H9 (cell line): ENCODE measurements around the gene PCSK1. TPM values are rescaled to one million over a fixed set of nuclear protein-coding genes. Genes with fewer than 3 reads are reported as not detected.
A peak's percentile ranks its signal among the peaks of the same experiment; 100 is the strongest.

Experiments
- DNase-seq: peaks from one replicate; pipeline ENCODE4 v3.0.0-alpha.2; 2017
- H2AFZ ChIP-seq: one replicate; pipeline ENCODE4 v1.6.1; 2013; ENCODE audit warnings: mild to moderate bottlenecking, low read length, control low read depth, moderate library complexity
- H2AK5ac ChIP-seq: 2 replicates; pipeline ENCODE4 v1.6.1; 2013; ENCODE audit warnings: low read length, control low read depth, mixed read lengths; ENCODE audit not compliant: insufficient read length
- H2BK120ac ChIP-seq: one replicate; pipeline ENCODE4 v1.6.1; 2013; ENCODE audit warnings: low read depth, mild to moderate bottlenecking, low read length, control low read depth, inconsistent platforms; ENCODE audit not compliant: poor library complexity, severe bottlenecking
- H2BK12ac ChIP-seq: 2 replicates; pipeline ENCODE4 v1.6.1; 2013; ENCODE audit warnings: low read length, control low read depth, mixed read lengths, low read depth; ENCODE audit not compliant: insufficient read length
- H2BK15ac ChIP-seq: 2 replicates; pipeline ENCODE4 v1.6.1; 2013; ENCODE audit warnings: low read depth, low read length, control low read depth
- H2BK20ac ChIP-seq: one replicate; pipeline ENCODE4 v1.6.1; 2013; ENCODE audit warnings: low read depth, mild to moderate bottlenecking, low read length, control low read depth, inconsistent platforms; ENCODE audit not compliant: poor library complexity, severe bottlenecking
- H2BK5ac ChIP-seq: 2 replicates; pipeline ENCODE4 v1.6.1; 2013; ENCODE audit warnings: low read length, control low read depth, mixed read lengths; ENCODE audit not compliant: insufficient read length
- H3K14ac ChIP-seq: 2 replicates; pipeline ENCODE4 v1.6.1; 2013; ENCODE audit warnings: low read length, control low read depth; ENCODE audit not compliant: insufficient read depth
- H3K18ac ChIP-seq: 2 replicates; pipeline ENCODE4 v1.6.1; 2013; ENCODE audit warnings: low read depth, mild to moderate bottlenecking, mixed read lengths, low read length, control low read depth; ENCODE audit not compliant: insufficient read length
- H3K23ac ChIP-seq: 2 replicates; pipeline ENCODE4 v1.6.1; 2013; ENCODE audit warnings: low read length, control low read depth, mixed read lengths, low read depth; ENCODE audit not compliant: insufficient read length
- H3K23me2 ChIP-seq: 2 replicates; pipeline ENCODE4 v1.6.1; 2013; ENCODE audit warnings: low read depth, mild to moderate bottlenecking, mixed read lengths, low read length, control low read depth; ENCODE audit not compliant: insufficient read length, poor library complexity, severe bottlenecking
- H3K27ac ChIP-seq: 2 replicates; pipeline ENCODE4 v1.5.1; 2013; ENCODE audit warnings: low read length, control low read depth, mixed read lengths, low read depth; ENCODE audit not compliant: insufficient read length
- H3K27me3 ChIP-seq: 2 replicates; pipeline ENCODE4 v1.6.1; 2013; ENCODE audit warnings: low read length, control low read depth, inconsistent platforms; ENCODE audit not compliant: insufficient read depth
- H3K4ac ChIP-seq: 2 replicates; pipeline ENCODE4 v1.6.1; 2013; ENCODE audit warnings: low read depth, mild to moderate bottlenecking, control low read depth, inconsistent platforms, low read length, moderate library complexity
- H3K4me1 ChIP-seq: 2 replicates; pipeline ENCODE4 v1.6.1; 2013; ENCODE audit warnings: low read length, control low read depth, inconsistent platforms; ENCODE audit not compliant: insufficient read depth
- H3K4me2 ChIP-seq: 2 replicates; pipeline ENCODE4 v1.6.1; 2013; ENCODE audit warnings: low read length, control low read depth, mixed read lengths; ENCODE audit not compliant: insufficient read length, insufficient read depth
- H3K56ac ChIP-seq: 2 replicates; pipeline ENCODE4 v1.6.1; 2013; ENCODE audit warnings: low read depth, mild to moderate bottlenecking, mixed read lengths, low read length, control low read depth; ENCODE audit not compliant: insufficient read length
- H3K79me1 ChIP-seq: 2 replicates; pipeline ENCODE4 v1.6.1; 2013; ENCODE audit warnings: low read depth, mild to moderate bottlenecking, moderate library complexity, low read length, control low read depth, inconsistent platforms; ENCODE audit not compliant: insufficient read depth, poor library complexity, severe bottlenecking
- H3K79me2 ChIP-seq: 2 replicates; pipeline ENCODE4 v1.6.1; 2013; ENCODE audit warnings: low read length, control low read depth, inconsistent platforms; ENCODE audit not compliant: insufficient read depth
- H3K9ac ChIP-seq: 2 replicates; pipeline ENCODE4 v1.6.1; 2013; ENCODE audit warnings: low read length, control low read depth, mixed read lengths; ENCODE audit not compliant: insufficient read length; ENCODE audit errors: extremely low read depth
- H3K9me3 ChIP-seq: one replicate; pipeline ENCODE4 v1.6.1; 2013; ENCODE audit warnings: low read depth, low read length, inconsistent platforms; ENCODE audit not compliant: control insufficient read depth
- H3T11ph ChIP-seq: one replicate; pipeline ENCODE4 v1.6.1; 2013; ENCODE audit warnings: mild to moderate bottlenecking, low read length, control low read depth, inconsistent platforms
- H4K20me1 ChIP-seq: one replicate; pipeline ENCODE4 v1.6.1; 2013; ENCODE audit not compliant: control insufficient read depth, insufficient read length, insufficient read depth
- H4K5ac ChIP-seq: 2 replicates; pipeline ENCODE4 v1.6.1; 2013; ENCODE audit warnings: low read depth, mild to moderate bottlenecking, mixed read lengths, low read length, control low read depth; ENCODE audit not compliant: insufficient read length
- H4K8ac ChIP-seq: replicated peaks from 2 replicates; pipeline ENCODE4 v1.6.1; 2013; ENCODE audit warnings: low read length, control low read depth, mixed read lengths, low read depth; ENCODE audit not compliant: insufficient read length
- H4K91ac ChIP-seq: 2 replicates; pipeline ENCODE4 v1.6.1; 2013; ENCODE audit warnings: low read depth, mild to moderate bottlenecking, moderate library complexity, mixed read lengths, low read length, control low read depth; ENCODE audit not compliant: insufficient read length
- H3K27ac Mint-ChIP-seq, 3 experiments: 2 replicates in 2 of 3; 3 replicates in 1 of 3; pipeline ENCODE4 v1.8.0; 2020 to 2021; ENCODE audit warnings: mixed read lengths in 3 of 3, mild to moderate bottlenecking in 1 of 3, moderate library complexity in 1 of 3
- H3K27me3 Mint-ChIP-seq: 2 replicates; pipeline ENCODE4 v1.8.0; 2021; ENCODE audit warnings: low read depth, mild to moderate bottlenecking, moderate library complexity, mixed read lengths
- H3K36me3 Mint-ChIP-seq, 3 experiments: 2 replicates in 2 of 3; 3 replicates in 1 of 3; pipeline ENCODE4 v1.8.0; 2020 to 2021; ENCODE audit warnings: low read depth in 3 of 3, mixed read lengths in 3 of 3; ENCODE audit not compliant: insufficient read depth in 1 of 3
- H3K4me1 Mint-ChIP-seq, 2 experiments: 2 replicates each; pipeline ENCODE4 v1.8.0; 2020; ENCODE audit warnings: mixed read lengths in 2 of 2
- H3K4me3 Mint-ChIP-seq, 2 experiments: 2 replicates in 1 of 2; 3 replicates in 1 of 2; pipeline ENCODE4 v1.8.0; 2020 to 2021; ENCODE audit warnings: mild to moderate bottlenecking in 2 of 2, mixed read lengths in 2 of 2, moderate library complexity in 1 of 2
- H3K9me3 Mint-ChIP-seq, 2 experiments: 2 replicates in 1 of 2; 3 replicates in 1 of 2; pipeline ENCODE4 v1.8.0; 2020; ENCODE audit warnings: mild to moderate bottlenecking in 2 of 2, mixed read lengths in 2 of 2, moderate library complexity in 1 of 2
- WGBS: extraction: QIAGEN DNeasy Blood & Tissue Kit; methylation state at CpG from one replicate; pipeline ENCODE4 v1.1.7; 2013; ENCODE audit warnings: missing lambda C conversion rate, low lambda C conversion rate, mixed read lengths; ENCODE audit not compliant: insufficient read length; ENCODE audit errors: extremely low coverage; 5-methylcytosine and 5-hydroxymethylcytosine counted together
- total RNA-seq: library from RNA; stranded (reverse); gene quantifications from 2 replicates; pipeline ENCODE4 v1.2.1, GENCODE V29; 2021
- TF ChIP-seq, protein P1 (sequence below): fragments of 200-600 bp; sonication (generic); conservative IDR thresholded peaks from 3 replicates; pipeline ENCODE4 v1.8.0; 2021; ENCODE audit warnings: antibody characterized with exemption, mild to moderate bottlenecking

Gene PCSK1
- total RNA-seq, 1 experiment from 2014 or later = 2.9 TPM

DNA sequence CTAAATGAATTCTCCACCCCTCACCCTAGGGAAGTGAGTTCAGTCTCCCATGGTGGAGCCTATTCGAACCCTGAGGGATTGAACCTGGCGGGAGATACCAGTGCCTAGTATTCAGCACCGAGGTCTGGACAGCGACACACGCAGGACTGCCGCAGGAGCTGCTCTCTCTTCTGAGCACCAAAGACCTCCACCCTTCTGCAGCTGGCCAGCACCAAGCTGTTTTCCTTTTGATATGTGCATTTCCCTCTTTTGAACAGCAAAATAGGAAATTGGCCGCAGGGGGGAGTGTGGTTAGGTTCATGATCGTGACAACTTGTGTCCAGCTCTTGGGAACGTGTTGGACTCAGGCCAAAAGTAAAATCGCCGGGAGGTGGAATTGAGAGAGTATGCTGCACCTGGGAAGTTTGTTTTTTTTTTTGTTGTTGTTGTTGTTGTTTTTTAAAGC lies 1.2 kb upstream of the PCSK1 start:
- Histone ChIP-seq H2BK12ac (no peak overlapping the region), H3K4me2 (peak overlapping the region; percentile 60), H2BK120ac (no peak overlapping the region), H2AFZ (no peak overlapping the region), H4K5ac (no peak overlapping the region), H2BK5ac (no peak overlapping the region), H2BK20ac (no peak overlapping the region), H2AK5ac (no peak overlapping the region), H3K79me2 (no peaks in the 10 kb centered on the region), H4K8ac (no peak overlapping the region), H3K79me1 (no peaks in the 10 kb centered on the region), H3K27ac (no peak overlapping the region), H4K20me1 (no peaks in the 10 kb centered on the region), H2BK15ac (no peak overlapping the region), H3K9me3 (no peaks in the 10 kb centered on the region), H3K14ac (no peak overlapping the region), H3K4ac (no peak overlapping the region), H3K9ac (no peak overlapping the region), H3K27me3 (peaks cover 15% of the 10 kb centered on the region; the same call in 1 of the 2 replicates), H3K56ac (no peak overlapping the region), H3K23me2 (peaks cover 22% of the 10 kb centered on the region), H4K91ac (no peak overlapping the region), H3K4me1 (peaks cover 2% of the 10 kb centered on the region; the same call in 1 of the 2 replicates), H3T11ph (no peak overlapping the region), H3K23ac (no peak overlapping the region), H3K18ac (no peak overlapping the region)
- Mint-ChIP-seq H3K36me3 (no peaks in the 10 kb centered on the region), H3K27me3 (peaks cover 81% of the 10 kb centered on the region), H3K4me3 (peak overlapping the region; percentile 51 to 58), H3K4me1 (peaks cover 41 to 43% of the 10 kb centered on the region in 2 experiments), H3K9me3 (no peaks in the 10 kb centered on the region), H3K27ac (no peak overlapping the region)
- DNase-seq = peak; percentile 88
- TF ChIP-seq, protein P1, sequence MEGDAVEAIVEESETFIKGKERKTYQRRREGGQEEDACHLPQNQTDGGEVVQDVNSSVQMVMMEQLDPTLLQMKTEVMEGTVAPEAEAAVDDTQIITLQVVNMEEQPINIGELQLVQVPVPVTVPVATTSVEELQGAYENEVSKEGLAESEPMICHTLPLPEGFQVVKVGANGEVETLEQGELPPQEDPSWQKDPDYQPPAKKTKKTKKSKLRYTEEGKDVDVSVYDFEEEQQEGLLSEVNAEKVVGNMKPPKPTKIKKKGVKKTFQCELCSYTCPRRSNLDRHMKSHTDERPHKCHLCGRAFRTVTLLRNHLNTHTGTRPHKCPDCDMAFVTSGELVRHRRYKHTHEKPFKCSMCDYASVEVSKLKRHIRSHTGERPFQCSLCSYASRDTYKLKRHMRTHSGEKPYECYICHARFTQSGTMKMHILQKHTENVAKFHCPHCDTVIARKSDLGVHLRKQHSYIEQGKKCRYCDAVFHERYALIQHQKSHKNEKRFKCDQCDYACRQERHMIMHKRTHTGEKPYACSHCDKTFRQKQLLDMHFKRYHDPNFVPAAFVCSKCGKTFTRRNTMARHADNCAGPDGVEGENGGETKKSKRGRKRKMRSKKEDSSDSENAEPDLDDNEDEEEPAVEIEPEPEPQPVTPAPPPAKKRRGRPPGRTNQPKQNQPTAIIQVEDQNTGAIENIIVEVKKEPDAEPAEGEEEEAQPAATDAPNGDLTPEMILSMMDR = peak; percentile 23; the same call in 1 of the 3 replicates
- WGBS = no CpG with 5 or more reads among the region's 11 CpGs
